Hematopoietic multipotent progenitor cell treated with erythropoietin and hydrocortisone succinate and interleukin-3 and kit ligand, for 15 days (in vitro differentiated cells): Measurements from ENCODE around the gene SLC13A3.
"Not testable (repeated sequence)": the region's sequence is repeated elsewhere in the genome, so short reads cannot be mapped to it uniquely, and the experiment has no call there.

Experiments
- DNase-seq: peaks from one replicate; pipeline ENCODE4 v3.0.0-alpha.2; 2015; ENCODE audit warnings: low spot score

The SLC13A3 gene

GRCh38 chr20:46681032-46681854 lies 30.0 kb upstream of the SLC13A3 start:
- peak; percentile 66 for DNase-seq

DNA sequence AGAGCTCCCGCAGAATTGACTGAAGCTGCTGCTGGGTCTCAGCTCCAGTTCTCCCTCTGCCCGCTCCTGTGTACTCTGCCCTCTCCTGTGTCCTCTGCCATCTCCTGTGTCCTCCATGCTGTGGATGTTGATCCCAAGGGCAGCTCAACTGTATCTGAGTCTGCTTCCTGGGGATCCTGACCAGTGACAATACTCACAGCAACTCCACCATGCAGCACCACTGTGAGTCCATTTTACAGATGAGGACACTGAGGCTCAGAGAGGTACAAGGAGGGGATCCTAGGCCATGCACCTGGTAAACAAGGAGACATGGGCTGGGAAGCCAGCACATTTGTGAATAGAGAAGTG lies 29.4 kb upstream of the SLC13A3 start:
- DNase-seq, result no peak

- DNase-seq, result no peak
Observed at GRCh38 chr20:46678516-46678915, 27.3 kb upstream of the SLC13A3 start.

DNA sequence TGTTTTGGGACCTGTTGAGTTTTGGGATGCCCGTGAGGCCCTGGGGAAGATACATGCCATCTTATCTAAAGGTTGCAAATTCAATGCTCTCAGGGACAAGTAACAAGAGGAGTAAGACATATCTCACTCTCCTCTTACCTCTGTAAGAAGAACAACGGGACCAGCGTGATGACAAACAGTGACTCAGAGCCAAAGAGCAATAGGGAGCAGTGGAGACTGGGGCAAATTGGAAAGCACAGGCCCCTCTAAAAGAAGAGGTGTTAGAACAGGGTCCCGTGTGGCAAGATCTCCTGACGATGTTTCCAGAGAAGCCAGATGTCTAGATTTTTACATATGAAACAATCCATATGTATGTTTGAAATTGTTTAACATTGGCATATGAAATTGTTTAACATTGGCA lies 26.3 kb upstream of the SLC13A3 start:
- DNase-seq, result no peak

GRCh38 chr20:46676649-46677316 lies 25.5 kb upstream of the SLC13A3 start:
- not testable (repeated sequence) for DNase-seq

- DNase-seq, result no peak
Observed at GRCh38 chr20:46674253-46675083, 23.2 kb upstream of the SLC13A3 start.

DNA sequence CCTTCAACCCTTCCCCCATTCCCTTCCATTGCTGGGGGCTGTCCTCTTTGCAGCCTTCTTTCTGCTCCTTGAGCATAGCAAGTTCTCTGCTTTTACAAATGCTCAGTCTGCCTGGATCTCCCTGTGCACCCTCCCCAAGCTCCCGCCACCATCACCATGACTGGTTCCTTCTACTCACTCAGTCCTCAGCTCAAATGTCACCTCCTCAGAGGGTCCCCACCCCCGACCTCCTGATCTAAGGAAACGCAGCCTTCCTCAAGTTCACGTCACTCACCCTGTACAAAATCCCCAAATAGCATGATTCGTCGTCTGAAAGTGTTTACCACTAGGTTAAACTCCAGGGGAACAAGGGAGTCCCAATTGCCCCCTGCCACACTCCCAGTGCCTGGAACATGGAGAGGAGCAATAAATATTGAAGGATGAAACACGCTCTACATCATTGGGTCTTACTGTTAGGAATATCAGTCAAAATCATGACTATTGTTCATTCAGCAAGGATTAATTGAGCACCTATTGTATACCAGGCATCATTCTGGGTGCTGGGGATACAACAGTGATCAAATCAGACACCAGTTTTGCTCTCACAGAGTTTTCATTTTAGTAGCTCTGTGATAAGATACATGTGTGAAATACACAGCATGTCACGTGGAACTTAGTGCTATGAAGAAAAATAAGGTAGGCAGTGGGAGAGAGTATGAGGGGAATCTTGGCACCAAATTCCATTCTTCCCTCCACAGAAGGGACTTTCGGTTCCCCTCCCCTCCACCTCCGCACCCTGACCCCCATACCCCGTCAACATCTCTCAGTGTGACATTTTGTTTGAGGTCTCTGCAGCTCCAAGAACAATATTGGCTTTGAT lies 22.4 kb upstream of the SLC13A3 start:
- DNase-seq, result no peak

GRCh38 chr20:46672543-46673148 lies 21.4 kb upstream of the SLC13A3 start:
- DNase-seq, result no peak

- DNase-seq, result no peak
Observed at GRCh38 chr20:46671866-46672542, 20.7 kb upstream of the SLC13A3 start.

DNA sequence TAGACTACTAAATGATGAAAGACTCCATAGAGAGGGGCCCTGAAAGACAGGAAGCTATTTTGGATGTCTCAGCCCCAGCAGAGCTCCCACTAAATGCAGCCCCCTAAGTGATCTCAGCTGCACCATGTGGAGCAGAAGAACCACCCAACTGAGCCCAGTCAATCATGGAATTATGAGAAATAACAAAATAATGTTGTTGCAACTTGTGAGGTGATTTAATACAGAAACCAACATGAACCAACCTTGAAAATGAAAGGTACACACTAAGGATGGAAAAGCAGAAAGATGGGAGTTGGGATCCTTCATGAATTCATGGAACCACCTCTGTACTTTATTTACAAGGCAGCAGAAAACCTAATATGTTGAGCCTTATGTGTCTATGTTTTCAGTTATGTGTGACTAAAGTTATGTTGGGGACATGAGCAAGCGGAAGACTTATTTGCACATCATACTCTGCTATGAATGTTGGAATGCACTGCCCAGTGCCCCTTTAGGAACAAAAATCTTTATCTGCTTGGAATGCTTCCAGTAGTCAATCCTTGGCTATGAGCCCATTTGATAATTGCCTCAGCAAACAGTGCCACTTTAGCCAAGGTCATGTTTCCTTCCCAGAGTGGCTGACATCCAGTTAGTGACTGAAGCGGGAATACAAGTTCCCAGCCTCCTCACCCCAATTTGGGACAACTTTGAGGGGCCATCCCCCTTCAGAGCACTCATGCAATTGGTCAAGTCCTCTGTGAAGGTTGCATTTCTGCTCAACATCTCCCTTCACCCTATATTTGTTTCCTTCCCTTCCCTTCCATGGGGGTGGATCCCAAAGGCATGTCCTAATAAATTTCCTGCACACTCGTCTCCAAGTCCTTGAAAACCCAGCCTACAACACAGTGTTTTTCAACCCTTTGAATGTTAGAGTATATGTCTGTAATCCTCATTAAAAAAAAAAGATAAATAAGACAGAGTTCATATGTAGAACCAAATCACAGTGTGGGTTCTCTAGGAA lies 19.6 kb upstream of the SLC13A3 start:
- DNase-seq, result no peak

- DNase-seq, result no peak
Observed at GRCh38 chr20:46670228-46670584, 18.9 kb upstream of the SLC13A3 start.

GRCh38 chr20:46666818-46667515 lies 15.7 kb upstream of the SLC13A3 start:
- DNase-seq, result no peak

DNA sequence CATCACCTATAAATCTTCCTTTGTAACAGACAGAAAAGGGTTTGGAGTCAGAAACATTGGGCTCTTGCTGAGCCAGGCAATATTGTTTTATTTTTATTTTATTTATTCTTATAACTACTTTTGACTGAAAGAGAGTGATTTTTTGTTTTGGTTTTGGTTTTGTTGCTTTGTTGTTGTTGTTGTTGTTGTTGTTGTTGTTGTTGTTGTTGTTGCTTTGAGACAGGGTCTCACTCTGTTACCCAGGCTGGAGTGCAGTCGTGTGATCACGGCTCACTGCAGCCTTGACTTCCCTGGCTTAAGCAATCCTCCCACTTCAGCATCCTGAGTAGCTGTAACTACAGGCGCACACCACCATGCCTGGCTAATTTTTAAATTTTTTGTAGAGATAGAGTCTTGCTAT lies 15.0 kb upstream of the SLC13A3 start:
- no peak for DNase-seq

DNA sequence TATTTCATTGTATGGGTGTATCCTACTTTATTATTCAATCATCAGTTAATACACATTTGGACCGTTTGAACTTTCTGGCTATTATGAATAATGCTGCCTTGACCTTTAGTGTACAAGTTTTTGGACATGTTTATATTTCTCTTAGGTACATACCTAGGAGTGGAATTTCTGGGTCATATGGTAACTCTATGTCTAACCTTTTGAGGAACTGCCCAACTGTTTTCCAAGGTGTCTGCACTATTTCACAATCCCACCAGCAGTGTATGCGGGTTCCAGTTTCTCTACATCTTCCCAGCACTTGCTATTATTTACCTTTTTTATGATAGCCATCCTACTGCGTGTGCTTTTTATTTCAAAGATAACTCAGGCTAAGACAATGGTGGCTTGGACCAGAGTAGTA lies 14.3 kb upstream of the SLC13A3 start:
- DNase-seq, result no peak

- DNase-seq, result no peak
Observed at GRCh38 chr20:46663531-46663930, 12.3 kb upstream of the SLC13A3 start.

- DNase-seq, result no peak
Observed at GRCh38 chr20:46661659-46662058, 10.4 kb upstream of the SLC13A3 start.

GRCh38 chr20:46660487-46660886 lies 9.2 kb upstream of the SLC13A3 start:
- no peak for DNase-seq

DNA sequence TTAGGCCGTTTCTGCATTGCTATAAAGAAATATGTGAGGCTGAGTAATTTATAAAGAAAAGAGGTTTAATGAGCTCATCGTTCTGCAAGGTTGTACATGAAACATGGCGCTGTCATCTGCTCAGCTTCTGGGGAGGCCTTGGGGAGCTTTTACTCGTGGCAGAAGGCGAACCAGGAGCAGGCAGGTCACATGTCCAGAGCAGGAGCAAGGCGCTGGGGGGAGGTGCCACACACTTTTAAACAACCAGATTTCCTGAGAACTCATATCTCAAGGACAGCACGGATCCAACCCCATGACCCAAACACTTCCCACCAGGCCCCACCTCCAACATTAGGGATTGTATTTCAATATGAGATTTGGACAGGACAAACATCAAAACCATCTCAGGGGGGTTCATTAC lies 6.4 kb upstream of the SLC13A3 start:
- no peak for DNase-seq

DNA sequence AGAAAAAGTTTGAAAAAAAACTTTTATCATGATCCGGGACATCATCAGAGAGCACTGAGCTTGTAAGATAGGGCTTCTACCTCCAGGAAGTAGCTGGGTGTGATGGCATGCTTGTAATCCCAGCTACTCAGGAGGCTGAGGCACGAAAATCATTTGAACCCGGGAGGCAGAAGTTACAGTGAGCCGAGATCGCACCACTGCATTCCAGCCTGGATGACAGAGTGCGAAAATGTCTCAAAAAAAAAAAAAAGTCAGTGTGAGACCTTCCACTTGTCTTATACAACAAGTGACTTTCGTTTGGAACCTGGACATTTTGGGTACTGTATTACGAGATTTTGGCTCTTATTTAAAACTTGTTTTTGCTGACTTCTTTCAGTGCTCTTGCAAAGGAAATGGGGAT lies 5.9 kb upstream of the SLC13A3 start:
- DNase-seq, result no peak
